ENCODE measurements around the gene HDGF. TPM values are rescaled to one million over a fixed set of nuclear protein-coding genes. Genes with fewer than 3 reads are reported as not detected.

HDGF gene
- total and polyA plus RNA-seq, 9 of the 15 experiments (the other 6 are each of a cell fraction or from before 2014, with no cell fraction given), result 38.8 to 601 (median 400) TPM

DNA sequence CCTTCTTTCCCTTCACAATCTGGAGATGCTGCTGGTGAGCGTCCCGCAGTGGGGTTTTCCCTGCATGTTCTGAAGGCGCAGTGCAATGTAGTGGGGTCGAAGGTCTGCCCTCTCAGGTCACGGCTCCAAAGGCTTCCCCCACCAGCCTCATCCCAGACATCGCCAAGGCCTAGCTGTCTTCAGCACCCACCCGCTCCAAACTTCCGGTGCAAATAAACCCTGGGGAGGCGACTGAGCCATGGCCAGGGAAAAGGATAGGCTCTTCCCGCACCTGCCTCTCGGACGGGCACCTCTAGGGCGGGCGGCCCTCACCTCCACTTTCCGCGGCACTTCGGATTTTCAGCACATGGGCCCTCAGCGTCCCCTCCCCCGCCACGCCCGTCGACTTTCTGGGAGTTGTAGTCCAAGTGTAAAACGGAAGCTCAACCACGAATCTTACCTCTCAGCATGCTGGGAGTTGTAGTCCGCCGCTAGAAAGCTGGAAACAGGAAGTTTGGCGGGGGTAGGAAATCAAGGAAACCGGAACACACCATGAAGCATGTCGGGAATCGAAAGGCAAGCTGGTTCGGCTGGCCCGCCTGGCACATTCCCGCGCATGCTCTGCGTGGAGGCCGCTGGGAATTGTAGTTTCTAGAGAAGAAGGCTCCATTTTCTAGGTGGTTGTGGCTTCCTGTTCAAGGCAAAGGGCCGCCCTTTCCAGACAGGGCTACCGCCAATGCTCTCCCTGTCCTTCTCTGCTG lies 10.6 kb downstream of the HDGF start, which contains the start of gene MRPL24 (continued):
- TF ChIP-seq MGA (IDR thresholded peaks at IDR 0.05) (peak; percentile 90), ZBTB17 (CRISPR knock-in tag; IDR thresholded peaks at IDR 0.05) (peak; percentile 97), SMAD1 (IDR thresholded peaks at IDR 0.05; ENCODE audit: low read depth, low read length, partially characterized antibody) (no peak), DACH1 (IDR thresholded peaks at IDR 0.05; ENCODE audit: partially characterized antibody) (peak; percentile 5), NR2C2 (CRISPR knock-in tag; IDR thresholded peaks at IDR 0.05) (peak; percentile 91), NR2C2 (tag; IDR thresholded peaks at IDR 0.05) (peak; percentile 96), ZBTB9 (CRISPR knock-in tag; IDR thresholded peaks at IDR 0.05) (peak; percentile 92; the same call in 1 of the 2 replicates), SUPT5H (IDR thresholded peaks at IDR 0.05) (peak; percentile 67), PHF20 (IDR thresholded peaks at IDR 0.05; ENCODE audit: partially characterized antibody) (peak; percentile 75), CBX1 (IDR thresholded peaks at IDR 0.05; ENCODE audit: low read depth) (peak; percentile 3; the same call in 1 of the 2 replicates), ZNF3 (CRISPR knock-in tag; IDR thresholded peaks at IDR 0.05) (no peak)
- TF ChIP-seq, protein P1, sequence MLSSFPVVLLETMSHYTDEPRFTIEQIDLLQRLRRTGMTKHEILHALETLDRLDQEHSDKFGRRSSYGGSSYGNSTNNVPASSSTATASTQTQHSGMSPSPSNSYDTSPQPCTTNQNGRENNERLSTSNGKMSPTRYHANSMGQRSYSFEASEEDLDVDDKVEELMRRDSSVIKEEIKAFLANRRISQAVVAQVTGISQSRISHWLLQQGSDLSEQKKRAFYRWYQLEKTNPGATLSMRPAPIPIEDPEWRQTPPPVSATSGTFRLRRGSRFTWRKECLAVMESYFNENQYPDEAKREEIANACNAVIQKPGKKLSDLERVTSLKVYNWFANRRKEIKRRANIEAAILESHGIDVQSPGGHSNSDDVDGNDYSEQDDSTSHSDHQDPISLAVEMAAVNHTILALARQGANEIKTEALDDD (IDR thresholded peaks at IDR 0.05), result no peak
- TF ChIP-seq, protein P2, sequence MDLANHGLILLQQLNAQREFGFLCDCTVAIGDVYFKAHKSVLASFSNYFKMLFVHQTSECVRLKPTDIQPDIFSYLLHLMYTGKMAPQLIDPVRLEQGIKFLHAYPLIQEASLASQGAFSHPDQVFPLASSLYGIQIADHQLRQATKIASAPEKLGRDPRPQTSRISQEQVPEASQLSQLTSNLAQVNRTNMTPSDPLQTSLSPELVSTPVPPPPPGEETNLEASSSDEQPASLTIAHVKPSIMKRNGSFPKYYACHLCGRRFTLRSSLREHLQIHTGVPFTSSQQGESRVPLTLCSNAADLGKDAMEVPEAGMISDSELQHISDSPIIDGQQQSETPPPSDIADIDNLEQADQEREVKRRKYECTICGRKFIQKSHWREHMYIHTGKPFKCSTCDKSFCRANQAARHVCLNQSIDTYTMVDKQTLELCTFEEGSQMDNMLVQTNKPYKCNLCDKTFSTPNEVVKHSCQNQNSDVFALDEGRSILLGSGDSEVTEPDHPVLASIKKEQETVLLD (IDR thresholded peaks at IDR 0.05), result peak; percentile 95

Data from K562 (cell line).